Stimulated activated CD4-positive, alpha-beta T cell treated with anti-CD3 and anti-CD28 coated beads, Interleukin-12 subunit alpha, Interleukin-12 subunit beta, amount 100 ng/mL, for 24 hours (primary cell): ENCODE results near the gene ELAC2.
A peak's percentile ranks its signal among the peaks of the same experiment; 100 is the strongest.

Experiments used
- DNase-seq, 2 experiments: peaks; one replicate each; pipeline ENCODE4 v3.0.0-alpha.2; 2020; ENCODE audit warnings: low read depth in 2 of 2

Gene ELAC2

DNA sequence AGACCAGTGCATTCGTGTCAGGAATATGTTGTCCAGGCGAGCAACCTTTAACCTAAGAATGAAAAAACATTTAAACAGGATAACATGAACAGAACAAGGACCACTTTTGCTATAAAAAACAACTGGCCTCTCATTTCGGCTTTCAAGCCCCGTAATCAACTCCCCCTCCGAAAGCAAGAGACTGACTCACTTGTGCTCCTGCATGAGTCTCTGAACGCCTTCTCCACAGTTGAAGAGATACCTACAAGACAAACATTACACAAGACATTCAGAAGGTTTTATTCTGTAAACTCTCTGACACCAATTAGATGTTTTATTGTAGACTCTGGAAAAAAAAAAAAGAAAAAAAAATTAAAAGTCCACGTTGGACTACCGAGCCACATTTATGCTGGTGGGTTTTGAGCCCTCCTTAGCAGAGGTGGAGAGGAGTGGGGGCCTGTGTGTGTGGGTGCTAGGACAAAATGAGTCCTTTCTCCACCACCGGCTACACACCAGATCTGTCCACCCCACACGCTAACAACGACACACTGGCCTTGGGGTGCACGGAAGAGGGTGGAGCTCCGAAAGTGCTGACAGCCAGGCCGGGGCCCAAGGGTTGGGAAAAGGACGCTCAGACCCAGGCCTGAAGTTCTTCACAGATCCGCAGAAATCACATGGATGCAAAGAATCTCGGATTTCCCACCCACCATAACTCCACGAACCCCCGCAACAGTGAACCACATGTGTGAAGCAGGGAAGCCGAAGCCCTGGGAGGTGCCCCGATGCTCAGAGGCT lies 759 bp downstream of the ELAC2 start:
- DNase-seq = peak in 1 of 2 experiments; percentile 20

GRCh38 chr17:13014801-13015200 lies 3.0 kb downstream of the ELAC2 start:
- DNase-seq = no peak

- no peak for DNase-seq
Measured at GRCh38 chr17:13010959-13011358, 6.9 kb downstream of the ELAC2 start.

DNA sequence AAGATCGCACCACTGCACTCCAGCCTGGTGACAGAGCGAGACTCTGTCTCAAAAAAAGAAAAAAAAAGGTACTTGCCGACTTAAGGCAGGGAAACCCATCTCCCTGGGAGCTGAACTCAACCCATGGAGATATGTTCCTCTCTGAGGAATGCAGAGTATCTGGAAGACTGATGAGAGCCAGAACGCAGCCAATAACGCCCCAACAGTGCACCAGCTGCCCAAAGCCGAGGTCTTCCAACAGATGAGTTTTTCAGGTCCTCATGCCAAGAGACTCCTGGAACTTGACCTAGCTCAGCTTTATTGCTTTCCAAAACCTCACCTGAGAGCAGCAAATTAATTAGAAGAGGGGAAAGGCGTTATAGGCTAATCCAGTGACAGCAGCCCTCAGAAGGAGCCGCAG lies 9.4 kb downstream of the ELAC2 start:
- DNase-seq = no peak

GRCh38 chr17:13005530-13005929 lies 12.3 kb downstream of the ELAC2 start:
- DNase-seq = no peak

GRCh38 chr17:13004336-13004735 lies 13.5 kb downstream of the ELAC2 start:
- DNase-seq = no peak

- DNase-seq = no peak
Measured at GRCh38 chr17:13003927-13004326, 13.9 kb downstream of the ELAC2 start.

GRCh38 chr17:13003454-13003851 lies 14.4 kb downstream of the ELAC2 start:
- no peak for DNase-seq

DNA sequence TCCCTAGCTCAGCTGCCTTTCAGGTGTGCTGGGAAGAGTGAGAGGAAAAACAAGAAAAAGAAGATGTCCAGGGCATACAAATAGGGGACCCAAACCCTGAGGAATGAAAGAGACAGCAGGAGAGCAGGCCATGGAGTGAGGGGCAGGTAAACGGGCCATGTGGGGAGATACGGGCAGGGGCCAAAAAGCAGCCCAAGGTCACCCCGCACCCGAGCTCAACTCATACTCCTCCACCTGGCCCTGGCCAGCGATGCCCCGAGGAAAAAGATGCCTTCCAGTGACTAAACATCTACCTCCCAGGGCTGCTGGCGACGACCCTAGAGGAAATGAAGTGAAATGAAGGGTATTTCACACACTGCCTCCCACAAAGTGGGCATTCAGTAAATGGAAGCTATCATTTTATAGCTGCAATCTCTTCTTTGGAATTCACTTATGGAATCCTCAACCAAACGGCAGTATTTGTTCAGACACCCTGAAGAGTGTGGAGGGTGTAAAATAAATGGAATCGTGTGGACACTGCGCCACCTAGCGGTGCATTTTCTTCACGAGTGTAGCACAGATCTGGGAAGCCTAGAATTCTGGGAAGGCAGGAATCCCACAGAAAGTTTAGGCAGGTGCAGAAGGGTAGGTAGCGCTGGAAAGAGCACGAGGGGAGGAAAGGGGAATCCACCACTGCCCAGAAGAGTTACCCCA lies 14.9 kb downstream of the ELAC2 start:
- peak in 1 of 2 experiments; percentile 43 for DNase-seq

DNA sequence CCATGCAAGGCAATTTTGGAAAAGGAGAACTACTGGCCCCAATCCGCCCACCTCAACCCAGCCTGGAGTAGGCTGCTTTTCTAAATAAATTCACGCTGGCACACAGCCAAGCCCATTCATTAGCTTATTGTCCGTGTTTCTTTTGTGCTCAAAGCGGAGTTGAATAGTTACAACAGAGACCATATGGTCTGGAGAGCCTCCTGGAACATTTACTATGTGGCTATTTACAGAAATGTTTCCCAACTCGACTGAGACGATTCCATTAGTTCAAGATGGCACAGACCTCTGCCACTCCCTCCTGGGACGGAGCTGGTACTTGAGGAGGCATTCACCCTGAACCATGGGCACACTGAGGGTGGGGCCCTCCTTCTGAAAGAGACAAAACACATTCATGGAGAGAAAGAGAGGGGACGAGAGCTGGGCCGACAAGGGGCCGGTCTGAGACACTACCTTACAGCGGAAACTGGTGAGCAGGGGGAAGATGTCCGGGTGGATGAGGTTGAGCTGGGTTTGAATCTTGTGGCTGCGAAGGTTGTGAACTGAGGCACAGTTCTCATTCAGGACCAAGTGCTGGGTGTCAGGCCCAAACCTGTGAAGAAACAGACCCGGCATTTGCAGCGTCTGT lies 15.7 kb downstream of the ELAC2 start:
- no peak for DNase-seq

DNA sequence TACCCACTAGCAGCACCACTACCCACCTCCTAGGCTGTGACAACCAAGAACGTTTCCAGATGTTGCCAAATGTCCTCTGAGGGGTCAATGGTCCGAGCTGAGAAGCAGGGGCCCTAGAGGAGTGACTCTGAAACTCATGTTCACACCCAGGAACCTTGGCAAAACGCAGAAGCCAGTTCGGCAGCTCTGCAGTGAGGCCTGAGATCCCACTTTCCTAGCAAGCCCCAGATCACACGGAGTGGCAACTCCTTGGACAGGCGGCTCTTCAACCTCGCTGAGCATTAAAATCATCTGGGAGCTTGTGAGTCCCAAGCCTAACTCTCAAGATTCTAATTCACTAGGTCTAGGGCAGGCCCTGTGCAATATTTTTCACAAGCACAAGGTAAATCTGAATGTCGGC lies 17.3 kb downstream of the ELAC2 start:
- no peak for DNase-seq

GRCh38 chr17:12998874-12999273 lies 19.0 kb downstream of the ELAC2 start:
- DNase-seq = no peak

GRCh38 chr17:12998461-12998860 lies 19.4 kb downstream of the ELAC2 start:
- DNase-seq = no peak

GRCh38 chr17:12996941-12997340 lies 20.9 kb downstream of the ELAC2 start:
- DNase-seq = no peak

DNA sequence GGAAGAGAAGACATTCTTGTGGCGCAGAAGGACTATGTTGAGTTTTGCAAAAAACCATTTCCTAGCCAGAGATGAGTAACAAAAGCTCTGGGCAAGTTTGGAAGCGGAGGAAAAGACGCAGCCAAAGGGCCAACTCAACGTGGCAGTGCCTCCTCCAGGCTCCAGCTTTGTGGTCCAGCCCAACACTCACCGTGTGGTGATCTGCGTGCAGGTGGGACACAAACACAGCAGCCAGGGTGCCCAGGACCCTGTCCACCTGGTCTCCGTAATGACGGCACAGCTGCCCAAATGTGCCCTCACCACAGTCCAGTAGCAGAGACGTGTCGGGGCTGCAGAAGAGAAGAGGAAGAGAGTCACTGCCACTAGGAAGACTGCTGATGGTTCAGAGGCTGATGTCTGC lies 21.5 kb downstream of the ELAC2 start:
- DNase-seq = no peak

DNA sequence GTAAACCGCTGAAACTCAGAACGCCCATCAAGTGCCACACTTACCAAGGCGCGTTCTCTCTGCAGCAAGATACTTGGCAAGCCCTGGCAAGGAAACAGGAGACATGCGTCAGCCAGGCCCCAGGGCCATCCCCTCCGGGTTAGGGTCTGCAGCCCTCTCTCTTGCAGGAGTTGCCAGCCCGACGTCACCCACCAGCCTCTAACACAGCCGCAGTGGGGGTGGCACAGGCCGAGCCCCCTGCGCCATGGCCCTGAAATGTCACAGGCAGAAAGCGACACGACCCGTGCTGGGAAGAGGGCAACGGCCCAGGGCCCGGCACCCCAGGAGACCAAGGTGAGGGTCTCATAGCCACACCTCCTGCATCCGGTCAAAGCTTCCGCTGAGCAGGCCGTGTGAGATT lies 21.9 kb downstream of the ELAC2 start:
- no peak for DNase-seq

DNA sequence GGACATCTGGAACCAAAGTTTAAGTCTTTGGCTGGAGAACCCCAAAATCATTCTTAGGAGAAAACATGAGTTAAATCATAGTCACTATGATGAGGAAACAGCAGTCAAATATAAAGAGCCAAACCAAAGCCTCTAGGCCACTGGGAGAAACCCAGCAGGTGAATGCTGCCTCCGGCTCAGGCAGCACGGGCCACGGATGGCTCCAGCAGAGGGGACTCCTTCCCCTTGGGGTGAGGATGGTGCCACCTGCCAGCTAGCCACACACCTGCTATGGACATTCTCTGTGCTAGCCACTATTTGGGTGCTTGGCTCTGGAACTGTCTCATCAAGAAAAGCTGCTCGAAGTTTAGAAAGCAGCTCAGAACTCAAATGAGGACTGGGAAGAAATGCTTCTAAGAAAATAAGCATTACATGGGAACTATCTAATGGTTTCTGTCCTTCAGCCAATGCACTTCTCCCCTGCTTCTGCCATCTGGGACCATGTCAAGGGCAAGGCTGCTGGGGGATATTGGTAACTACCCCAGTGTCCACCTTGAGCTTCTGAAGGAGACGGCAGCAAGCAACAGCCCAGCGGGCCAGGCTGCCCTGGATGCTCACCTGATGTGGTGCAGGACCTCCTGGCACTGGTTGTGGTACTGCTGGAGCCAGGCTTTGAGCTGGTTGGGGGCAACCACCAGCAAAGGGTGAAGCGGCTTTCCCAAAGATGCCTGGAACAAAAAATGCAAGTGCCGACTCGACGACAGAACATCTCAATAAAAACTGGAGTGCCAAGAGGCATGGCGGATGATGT lies 22.5 kb downstream of the ELAC2 start:
- DNase-seq = no peak

GRCh38 chr17:12994341-12995074 lies 23.3 kb downstream of the ELAC2 start:
- no peak for DNase-seq

DNA sequence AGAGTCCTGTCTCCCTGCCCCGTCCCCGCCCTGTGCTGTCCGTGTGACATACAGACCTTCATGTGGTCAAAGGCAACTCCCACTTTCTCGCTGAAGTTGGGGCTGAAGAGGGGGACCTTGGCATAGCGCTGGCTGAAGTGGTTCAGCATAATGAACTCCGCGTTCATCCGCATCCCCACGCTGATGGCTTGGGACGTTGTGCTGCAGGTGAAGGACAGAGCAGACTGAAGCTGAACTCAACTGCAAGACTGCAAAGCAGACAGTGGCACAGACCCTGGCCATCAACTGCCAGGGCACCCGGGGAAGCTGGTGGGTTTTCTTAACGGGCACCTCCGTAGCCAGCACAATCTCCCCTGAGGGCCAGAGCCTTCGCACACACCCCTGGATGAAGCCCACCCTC lies 24.2 kb downstream of the ELAC2 start:
- no peak for DNase-seq

- no peak for DNase-seq
Measured at GRCh38 chr17:12992676-12993075, 25.2 kb downstream of the ELAC2 start.

DNA sequence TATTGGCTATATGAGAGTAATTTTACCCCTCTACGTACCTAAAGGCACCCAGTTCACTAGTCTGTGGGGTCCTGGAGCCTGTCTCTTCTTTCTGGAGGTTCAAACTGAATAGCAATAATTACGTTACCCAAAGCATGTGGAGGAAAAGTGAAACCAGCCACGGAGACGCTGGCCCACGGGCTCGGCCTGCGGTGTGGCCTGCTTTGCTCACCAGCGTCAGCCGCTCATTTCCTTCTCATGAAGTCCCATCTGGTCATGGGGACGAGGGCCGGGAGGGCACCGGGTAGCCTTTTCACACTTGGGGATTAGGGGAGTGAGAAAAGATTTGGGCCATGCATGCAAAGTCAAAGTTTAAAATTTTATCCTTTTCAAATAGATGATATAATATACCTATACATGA lies 26.9 kb downstream of the ELAC2 start:
- no peak for DNase-seq
